MCF 10A (cell line): Measurements from ENCODE around the gene VMP1. TPM values are rescaled to one million over a fixed set of nuclear protein-coding genes. Genes with fewer than 3 reads are reported as not detected.

Experiments used
- BruUV-seq: library from RNA; stranded (reverse); fragments of 400-500 nt; replicated peaks from 2 replicates; lab custom pipeline; 2021; lab: Mats Ljungman, UMichigan
- CTCF ChIA-PET: fragments of 300-600 bp; sonication (Branson Sonifier 250); formaldehyde crosslinking; extraction: SDS; loops from one replicate; lab custom pipeline; 2021; ENCODE audit warnings: antibody characterized with exemption, inconsistent platforms; lab: Yijun Ruan, JAX
- POLR2A ChIA-PET: fragments of 300-600, 350-650 bp; sonication (Branson Sonifier 250); formaldehyde crosslinking; extraction: SDS; loops from one replicate; lab custom pipeline; 2020; ENCODE audit warnings: antibody characterized with exemption, inconsistent platforms; lab: Yijun Ruan, JAX
- DNase-seq: peaks from one replicate; pipeline ENCODE4 v3.0.0-alpha.2; 2018; ENCODE audit not compliant: unreplicated experiment
- H3K27ac Mint-ChIP-seq: one replicate; pipeline ENCODE4 v1.8.0; 2022; ENCODE audit warnings: mild to moderate bottlenecking, low read depth, mixed read lengths; ENCODE audit not compliant: unreplicated experiment
- H3K27me3 Mint-ChIP-seq: one replicate; pipeline ENCODE4 v1.8.0; 2022; ENCODE audit warnings: mixed read lengths; ENCODE audit not compliant: insufficient read depth, unreplicated experiment
- H3K36me3 Mint-ChIP-seq: one replicate; pipeline ENCODE4 v1.8.0; 2022; ENCODE audit warnings: mild to moderate bottlenecking, moderate library complexity, mixed read lengths; ENCODE audit not compliant: insufficient read depth, unreplicated experiment
- H3K4me1 Mint-ChIP-seq: one replicate; pipeline ENCODE4 v1.8.0; 2022; ENCODE audit warnings: mixed read lengths; ENCODE audit not compliant: insufficient read depth, unreplicated experiment
- H3K4me3 Mint-ChIP-seq: one replicate; pipeline ENCODE4 v1.8.0; 2022; ENCODE audit warnings: mild to moderate bottlenecking, moderate library complexity, mixed read lengths; ENCODE audit not compliant: unreplicated experiment
- H3K9me3 Mint-ChIP-seq: one replicate; pipeline ENCODE4 v1.8.0; 2022; ENCODE audit warnings: mixed read lengths; ENCODE audit not compliant: unreplicated experiment
- CTCF ChIP-seq: fragments of 200-600 bp; IDR thresholded peaks from one replicate; pipeline ENCODE4 v1.8.0; 2022; ENCODE audit warnings: antibody characterized with exemption, mild to moderate bottlenecking; ENCODE audit not compliant: unreplicated experiment
- intact Hi-C: fragments of 100-400 bp; cut with micrococcal nuclease; formaldehyde crosslinking; loops from 2 replicates; pipeline ENCODE4 v1.14.1; 2022
- total RNA-seq: library from RNA; stranded (reverse); gene quantifications from 2 replicates; pipeline ENCODE4 v1.2.3, GENCODE V29; 2022

VMP1 gene
- total RNA-seq, 1 experiment from 2014 or later: 228 TPM

GRCh38 chr17:59766491-59766890 is 59.0 kb downstream of the VMP1 start:
- no peaks in the 10 kb centered on the region for H3K27me3 Mint-ChIP-seq
- H3K4me3 Mint-ChIP-seq: no peak overlapping the region
- no peak overlapping the region for H3K27ac Mint-ChIP-seq
- intact Hi-C loops: no loop called here
- H3K36me3 Mint-ChIP-seq: peaks cover 17% of the 10 kb centered on the region
- POLR2A ChIA-PET: no interaction called here
- DNase-seq: no peak
- no peak for TF ChIP-seq CTCF
- peaks cover 10% of the 10 kb centered on the region for H3K4me1 Mint-ChIP-seq
- H3K9me3 Mint-ChIP-seq: no peaks in the 10 kb centered on the region
- CTCF ChIA-PET: no interaction called here
- no TSS peak for BruUV-seq

DNA sequence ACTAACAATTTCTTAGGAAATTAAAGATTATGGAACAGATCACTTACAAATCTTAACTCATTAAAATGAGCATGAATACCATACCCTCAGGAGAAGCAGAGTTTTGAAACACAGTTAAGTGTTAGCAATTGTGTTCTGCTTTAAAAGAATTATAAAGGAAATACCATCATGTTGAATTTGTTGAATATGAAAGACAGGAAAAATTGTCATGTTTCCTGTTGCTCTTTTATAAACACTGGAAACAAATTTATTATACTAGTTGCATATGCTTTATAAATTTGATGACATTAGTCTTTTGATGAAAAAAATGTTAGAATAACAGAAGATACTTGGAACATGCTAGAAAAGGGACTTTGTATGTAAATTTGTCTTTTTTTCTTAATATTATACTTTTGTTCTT is 59.7 kb downstream of the VMP1 start:
- H3K9me3 Mint-ChIP-seq: no peaks in the 10 kb centered on the region
- intact Hi-C loops: no loop called here
- no peak overlapping the region for H3K27ac Mint-ChIP-seq
- no peak for DNase-seq
- ChIA-PET CTCF (no interaction called here), POLR2A (no interaction called here)
- peaks cover 17% of the 10 kb centered on the region for H3K36me3 Mint-ChIP-seq
- H3K4me3 Mint-ChIP-seq: no peak overlapping the region
- BruUV-seq: no TSS peak
- no peaks in the 10 kb centered on the region for H3K27me3 Mint-ChIP-seq
- H3K4me1 Mint-ChIP-seq: peaks cover 4% of the 10 kb centered on the region
- TF ChIP-seq CTCF: no peak

DNA sequence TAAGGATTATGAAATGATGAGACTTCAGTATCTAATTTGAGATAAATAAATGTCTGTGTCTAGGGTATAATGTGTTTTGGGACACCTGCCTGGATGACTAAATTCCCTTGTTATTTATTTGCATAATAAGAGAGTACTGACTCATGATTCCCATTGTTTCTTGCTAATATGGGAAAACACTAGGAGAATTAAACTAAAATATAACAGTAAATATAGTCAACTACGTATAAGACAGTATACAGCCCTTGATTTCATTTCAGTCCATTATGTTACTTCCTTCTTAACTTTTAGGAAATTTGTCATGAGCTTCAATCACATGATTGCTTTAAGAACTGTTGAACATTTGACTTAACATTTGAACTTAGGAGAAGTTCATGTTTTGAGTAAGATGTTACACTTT is 62.4 kb downstream of the VMP1 start:
- DNase-seq: peak; percentile 61
- no peak overlapping the region for H3K4me3 Mint-ChIP-seq
- no peak for TF ChIP-seq CTCF
- H3K36me3 Mint-ChIP-seq: peaks cover 30% of the 10 kb centered on the region
- no peaks in the 10 kb centered on the region for H3K27me3 Mint-ChIP-seq
- no peaks in the 10 kb centered on the region for H3K9me3 Mint-ChIP-seq
- ChIA-PET POLR2A (interaction anchor here (0.8 to 7.9 kb wide), 12 partner anchors 8 to 76 kb away, joined by 3 to 96 read pairs (median 6); partner anchors contain the start of genes PTRH2 and VMP1), CTCF (interaction anchor here (1.6 kb wide), 1 partner anchor 16 kb away, joined by 5 read pairs; no protein-coding TSS in a partner anchor)
- H3K4me1 Mint-ChIP-seq: no peaks in the 10 kb centered on the region
- intact Hi-C loops: no loop called here
- peak overlapping the region; percentile 75 for H3K27ac Mint-ChIP-seq
- BruUV-seq: no TSS peak

DNA sequence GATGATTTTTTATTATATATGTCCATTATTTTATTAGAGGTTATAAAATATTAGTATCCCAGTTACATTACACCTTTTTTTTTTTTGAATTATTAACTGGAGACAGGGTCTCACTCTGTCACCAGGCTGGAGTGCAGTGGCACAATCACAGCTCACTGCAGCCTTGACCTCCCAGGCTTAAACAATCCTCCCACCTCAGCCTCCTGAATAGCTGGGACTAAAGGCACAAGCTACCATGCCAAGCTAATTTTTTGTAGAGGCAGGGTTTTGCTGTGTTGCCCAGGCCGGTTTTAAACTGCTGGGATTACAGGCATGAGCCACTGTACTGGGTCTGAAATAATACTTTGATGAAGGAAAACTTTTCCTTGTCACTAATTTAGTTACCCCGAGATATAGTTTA is 63.6 kb downstream of the VMP1 start:
- no peak for DNase-seq
- Mint-ChIP-seq H3K4me1 (no peaks in the 10 kb centered on the region), H3K4me3 (no peak overlapping the region), H3K27ac (no peak overlapping the region), H3K9me3 (no peaks in the 10 kb centered on the region), H3K36me3 (peaks cover 32% of the 10 kb centered on the region), H3K27me3 (no peaks in the 10 kb centered on the region)
- CTCF ChIA-PET: interaction anchor here (0.5 to 1.6 kb wide), 4 partner anchors 17 to 68 kb away, joined by 3 to 5 read pairs (median 4); no protein-coding TSS in a partner anchor
- no peak for TF ChIP-seq CTCF
- BruUV-seq: no TSS peak
- POLR2A ChIA-PET: interaction anchor here (1.3 to 7.9 kb wide), 6 partner anchors 14 to 75 kb away, joined by 4 to 96 read pairs (median 14); no protein-coding TSS in a partner anchor
- intact Hi-C loops: no loop called here
